Hematopoietic multipotent progenitor cell treated with erythropoietin and hydrocortisone succinate and interleukin-3 and kit ligand, for 15 days (in vitro differentiated cells): ENCODE data around the gene MGLL.
"Not testable (repeated sequence)": the region's sequence is repeated elsewhere in the genome, so short reads cannot be mapped to it uniquely, and the experiment has no call there.

Source experiments
- DNase-seq: peaks from one replicate; pipeline ENCODE4 v3.0.0-alpha.2; 2015; ENCODE audit warnings: low spot score

MGLL gene

DNA sequence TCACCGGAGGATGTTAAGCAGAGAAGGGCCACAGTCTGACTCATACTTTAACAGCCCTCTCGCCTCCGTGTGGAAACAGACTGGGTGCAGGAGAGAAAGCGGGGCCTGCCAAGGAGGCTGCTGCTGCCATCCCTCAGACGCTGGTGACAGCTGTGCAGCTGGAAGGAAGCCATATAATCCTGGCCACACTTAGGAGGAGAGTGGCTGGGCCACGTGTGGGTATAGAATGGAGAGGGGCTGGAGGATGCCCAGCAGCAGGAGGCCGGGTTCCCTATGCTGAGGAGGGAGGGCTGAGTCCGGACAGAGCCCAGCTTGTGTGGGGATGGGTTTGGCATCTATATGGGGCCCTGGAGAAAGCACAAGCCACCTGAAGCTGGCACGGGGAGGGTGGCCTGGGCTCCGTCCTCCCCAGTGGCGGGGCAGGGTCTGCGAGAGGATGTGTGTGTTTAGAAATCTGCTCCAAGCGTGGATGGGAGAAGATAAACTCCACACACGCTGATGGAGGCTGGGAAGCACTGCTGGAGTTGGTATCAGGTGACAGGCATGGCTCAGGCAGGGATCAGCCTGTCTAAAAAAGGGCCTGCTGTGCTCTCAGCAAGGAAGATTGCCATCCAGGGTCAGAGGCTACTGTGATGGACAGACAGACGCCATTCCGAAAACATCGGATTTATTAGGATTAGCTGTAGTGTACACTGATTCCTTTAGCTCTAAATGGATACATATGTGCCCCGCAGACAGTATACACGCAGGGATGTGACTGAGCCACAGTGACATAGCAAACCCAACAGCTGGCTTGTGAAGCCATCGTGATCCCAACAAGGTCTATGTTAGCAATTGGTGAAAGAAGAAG lies 133.7 kb downstream of the MGLL start:
- DNase-seq: no peak

DNA sequence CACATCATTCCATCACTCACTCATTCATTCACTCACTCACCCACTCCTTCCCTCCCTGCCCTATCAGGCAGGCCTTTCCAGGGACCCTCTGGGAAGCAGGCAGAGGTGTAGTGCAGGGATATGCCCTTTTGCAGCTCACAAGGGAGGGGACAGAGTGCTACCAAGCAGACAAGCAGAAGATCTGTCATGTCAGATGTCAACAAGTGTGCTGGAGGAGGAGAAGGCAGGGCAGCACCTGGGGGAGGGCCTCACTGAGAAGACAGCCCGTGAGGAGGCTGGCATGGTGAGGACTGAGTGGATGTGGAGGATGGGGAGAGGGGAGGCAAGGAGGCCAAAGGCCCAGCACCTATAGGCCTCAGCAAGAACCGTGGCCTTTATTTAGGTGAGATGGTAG lies 134.3 kb downstream of the MGLL start:
- no peak for DNase-seq

DNA sequence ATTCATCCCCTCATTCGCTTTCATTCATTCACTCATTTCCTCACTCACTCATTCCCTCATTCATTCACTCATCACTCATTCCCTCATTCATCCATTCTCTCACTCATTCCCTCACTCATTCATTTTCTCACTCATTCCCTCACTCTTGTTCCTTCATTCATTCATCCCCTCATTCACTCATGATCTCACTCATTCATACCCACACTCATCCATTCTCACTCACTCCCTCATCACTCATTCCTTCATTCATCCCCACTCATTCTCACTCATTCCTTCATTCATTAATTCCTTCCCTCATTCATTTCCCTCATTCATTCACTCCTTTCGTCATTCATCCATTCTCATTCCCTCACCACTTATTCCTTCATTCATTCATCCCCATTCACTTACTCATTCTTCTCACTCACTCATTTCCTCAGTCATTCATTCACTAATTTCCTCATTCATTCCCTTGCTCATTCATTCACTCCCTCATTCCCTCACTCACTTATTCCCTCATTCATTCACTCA lies 135.0 kb downstream of the MGLL start:
- DNase-seq: no peak

DNA sequence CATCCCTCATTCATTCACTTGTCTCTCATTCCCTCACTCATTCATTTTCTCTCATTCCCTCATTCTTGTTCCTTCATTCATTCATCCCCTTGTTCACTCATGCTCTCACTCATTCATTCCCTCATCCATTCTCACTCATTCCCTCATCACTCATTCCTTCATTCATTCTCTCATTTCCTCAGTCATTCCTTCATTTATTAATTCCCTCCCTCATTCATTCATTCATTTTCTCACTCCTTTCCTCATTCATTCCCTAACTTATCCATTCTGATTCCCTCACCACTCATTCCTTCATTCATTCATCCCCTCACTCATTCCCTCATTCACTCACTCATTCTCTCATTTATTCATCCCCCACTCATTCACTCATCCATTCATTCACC lies 135.8 kb downstream of the MGLL start:
- no peak for DNase-seq

DNA sequence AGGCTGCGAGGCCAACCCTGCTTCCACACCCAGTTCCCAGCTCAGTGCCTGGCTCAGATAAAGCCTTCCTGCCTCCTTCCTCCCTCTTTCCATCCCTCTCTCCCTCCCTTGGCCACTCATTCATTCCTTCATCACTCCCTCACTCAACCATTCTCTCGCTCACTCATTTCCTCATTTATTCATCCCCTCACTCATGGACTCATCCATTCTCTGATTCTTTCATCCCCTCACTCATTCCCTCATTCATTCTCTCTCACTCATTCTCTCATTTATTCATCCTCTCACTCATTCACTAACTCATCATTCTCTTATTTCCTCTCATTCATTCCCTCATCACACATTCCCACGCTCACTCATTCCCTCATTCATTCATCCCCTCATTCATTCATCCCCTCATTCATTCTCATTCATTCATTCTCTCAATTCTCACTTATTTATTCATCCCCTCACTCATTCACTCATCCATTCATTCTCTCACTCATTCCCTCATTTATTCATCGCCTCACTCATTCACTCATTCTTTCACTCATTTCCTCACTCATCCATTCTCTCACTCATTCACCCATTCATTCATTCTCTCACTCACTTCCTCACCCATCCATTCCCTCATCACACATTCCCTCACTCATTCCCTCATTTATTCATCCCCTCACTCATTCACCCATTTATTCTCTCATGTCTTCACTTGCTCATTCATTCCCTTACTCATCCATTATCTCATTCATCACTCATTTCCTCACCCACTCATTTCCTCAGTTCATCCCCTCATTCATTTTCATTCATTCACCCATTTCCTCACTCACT lies 136.4 kb downstream of the MGLL start:
- DNase-seq: no peak

DNA sequence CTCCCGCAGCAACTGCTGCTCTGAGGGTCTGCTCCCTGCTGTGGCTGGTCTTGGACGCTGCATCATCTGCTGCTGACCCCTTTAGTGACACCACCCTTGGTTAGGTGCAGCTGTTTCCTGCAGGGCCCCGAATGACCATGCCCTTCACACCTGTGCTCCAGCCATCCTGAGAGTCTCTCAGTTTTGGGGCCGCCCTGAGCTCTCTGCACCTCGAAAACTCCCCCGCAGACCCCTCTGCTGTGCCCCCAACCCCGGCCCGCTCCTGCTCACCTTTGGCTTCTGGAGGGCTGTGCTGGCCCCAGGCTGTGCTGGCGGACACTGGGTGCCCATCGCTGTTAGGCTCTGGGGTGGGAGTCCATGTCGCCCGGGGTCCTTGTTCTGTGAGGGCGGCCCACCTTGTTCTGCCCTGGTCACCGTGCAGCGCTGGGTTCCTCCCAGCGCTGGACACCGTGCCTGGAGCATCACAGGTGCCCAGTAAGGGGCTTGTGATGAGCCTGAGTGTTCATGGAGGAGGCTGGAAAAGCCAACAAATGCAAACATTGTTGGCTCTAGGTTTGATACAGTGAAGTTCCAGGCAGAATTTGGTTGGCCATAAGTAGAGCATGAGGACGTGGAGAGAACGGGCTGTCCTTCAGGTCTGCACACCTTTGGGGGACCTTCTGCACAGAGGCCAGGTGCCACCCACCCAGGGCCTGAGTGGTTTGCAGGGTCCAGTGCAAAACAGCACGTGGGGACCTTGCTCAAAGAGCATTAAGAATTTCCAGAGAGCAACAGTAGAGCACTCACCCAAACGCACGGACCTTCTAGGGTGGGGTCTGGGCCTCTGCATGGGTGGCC lies 137.2 kb downstream of the MGLL start:
- DNase-seq: no peak

DNA sequence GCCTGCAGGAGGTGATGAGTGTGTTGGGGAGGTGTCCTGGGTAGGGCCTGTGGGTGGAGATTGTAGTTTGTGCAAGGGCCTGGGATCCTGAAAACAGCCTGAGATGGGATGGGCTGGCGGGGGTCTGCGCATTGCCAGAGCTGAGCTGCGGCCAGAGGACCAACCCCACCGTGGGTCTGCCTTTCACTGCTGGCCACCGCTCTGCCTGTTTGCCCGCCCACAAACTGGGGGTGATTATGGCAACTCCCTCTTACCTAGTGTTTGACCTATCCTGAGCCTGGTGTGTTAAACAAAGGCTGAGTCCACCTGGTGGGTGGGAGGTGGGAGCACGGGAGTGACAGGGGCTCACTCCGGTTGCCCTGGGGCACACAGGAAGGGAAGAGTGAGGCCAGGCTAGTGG lies 139.8 kb downstream of the MGLL start:
- no peak for DNase-seq

DNA sequence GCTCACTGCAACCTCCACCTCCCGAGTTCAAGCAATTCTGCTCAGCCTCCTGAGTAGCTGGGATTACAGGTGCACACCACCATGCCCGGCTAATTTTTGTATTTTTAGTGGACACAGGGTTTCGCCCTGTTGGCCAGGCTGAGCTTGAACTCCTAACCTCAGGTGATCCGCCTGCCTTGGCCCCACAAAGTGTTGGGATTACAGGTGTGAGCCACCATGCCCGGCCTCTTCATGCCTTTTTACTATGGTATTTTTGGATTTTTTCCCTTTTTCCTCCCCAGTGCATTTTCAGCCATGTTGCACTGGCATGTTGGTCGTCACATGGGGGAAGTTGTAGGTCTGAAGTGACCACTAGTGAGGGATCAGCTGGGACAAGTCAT lies 140.2 kb downstream of the MGLL start:
- not testable (repeated sequence) for DNase-seq

DNA sequence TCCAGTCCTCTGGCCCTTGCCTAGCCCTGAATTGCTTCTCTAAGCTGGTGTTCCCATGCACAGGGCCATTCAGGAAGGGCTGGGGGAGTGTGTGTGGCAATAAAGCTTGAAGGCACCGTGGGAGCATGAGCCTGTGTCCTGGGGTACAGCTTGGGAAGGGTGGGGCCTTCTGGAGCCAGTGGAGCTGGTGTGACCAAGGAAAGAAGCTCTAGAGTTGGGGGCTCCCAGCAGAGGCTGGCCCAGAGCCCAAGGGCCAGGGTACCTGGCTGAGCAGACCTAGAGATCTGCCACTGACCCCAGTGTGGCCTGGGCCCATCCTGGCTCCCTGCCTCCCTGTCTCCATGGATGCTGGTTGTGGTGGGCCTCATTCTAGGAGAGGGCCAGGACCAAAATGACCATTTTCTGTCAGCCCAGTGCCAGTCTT lies 141.5 kb downstream of the MGLL start:
- no peak for DNase-seq

DNA sequence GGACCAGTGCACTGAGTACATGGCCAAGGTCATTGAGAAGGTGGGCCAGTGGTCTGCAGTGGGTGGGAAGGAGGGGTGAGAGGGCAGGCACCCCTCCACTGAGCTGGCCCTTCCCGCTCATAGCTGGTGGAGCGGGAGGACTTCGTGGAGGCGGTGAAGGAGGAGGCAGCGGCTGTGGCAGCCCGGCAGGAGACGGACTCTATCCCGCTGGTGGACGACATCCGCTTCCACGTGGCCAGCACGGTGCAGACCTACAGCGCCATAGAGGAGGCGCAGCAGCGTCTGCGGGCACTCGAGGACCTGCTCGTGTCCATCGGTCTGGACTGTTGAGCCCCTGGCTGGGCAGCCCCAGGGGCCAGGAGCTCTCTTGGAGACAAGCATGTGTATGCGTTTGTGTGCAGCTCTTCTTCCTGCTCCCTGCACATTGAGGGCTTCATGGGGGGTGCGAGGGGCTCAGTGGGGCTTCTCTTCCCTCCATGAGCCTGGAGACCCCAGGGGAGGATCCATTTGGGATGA lies 142.1 kb downstream of the MGLL start:
- no peak for DNase-seq

DNA sequence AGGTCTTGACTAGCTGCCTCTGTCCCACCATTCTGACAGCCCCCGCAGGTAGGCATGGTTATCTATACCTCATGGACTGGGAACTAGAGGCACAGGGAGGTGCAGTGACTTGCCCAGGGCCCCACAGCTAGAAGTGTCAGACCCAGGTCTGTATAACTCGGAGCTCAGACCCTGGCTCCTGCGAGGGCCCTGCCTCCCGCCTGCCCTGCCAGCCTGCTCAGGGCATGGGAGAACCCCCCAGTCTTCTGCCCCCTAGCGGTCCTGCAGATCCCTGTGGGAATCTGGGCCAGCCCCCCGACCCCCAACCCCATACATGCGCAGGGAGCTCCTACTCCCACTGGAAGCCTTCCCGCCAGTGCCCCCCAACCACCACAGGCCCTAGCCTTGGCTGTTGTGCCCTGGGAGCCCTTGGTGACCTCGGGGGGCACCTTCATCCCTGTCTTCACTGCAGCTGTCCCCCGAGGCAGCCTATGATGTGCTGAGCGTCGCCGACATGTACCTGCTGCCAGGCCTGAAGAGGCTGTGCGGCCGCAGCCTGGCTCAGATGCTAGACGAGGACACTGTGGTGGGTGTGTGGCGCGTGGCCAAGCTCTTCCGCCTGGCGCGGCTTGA lies 142.7 kb downstream of the MGLL start:
- no peak for DNase-seq

DNA sequence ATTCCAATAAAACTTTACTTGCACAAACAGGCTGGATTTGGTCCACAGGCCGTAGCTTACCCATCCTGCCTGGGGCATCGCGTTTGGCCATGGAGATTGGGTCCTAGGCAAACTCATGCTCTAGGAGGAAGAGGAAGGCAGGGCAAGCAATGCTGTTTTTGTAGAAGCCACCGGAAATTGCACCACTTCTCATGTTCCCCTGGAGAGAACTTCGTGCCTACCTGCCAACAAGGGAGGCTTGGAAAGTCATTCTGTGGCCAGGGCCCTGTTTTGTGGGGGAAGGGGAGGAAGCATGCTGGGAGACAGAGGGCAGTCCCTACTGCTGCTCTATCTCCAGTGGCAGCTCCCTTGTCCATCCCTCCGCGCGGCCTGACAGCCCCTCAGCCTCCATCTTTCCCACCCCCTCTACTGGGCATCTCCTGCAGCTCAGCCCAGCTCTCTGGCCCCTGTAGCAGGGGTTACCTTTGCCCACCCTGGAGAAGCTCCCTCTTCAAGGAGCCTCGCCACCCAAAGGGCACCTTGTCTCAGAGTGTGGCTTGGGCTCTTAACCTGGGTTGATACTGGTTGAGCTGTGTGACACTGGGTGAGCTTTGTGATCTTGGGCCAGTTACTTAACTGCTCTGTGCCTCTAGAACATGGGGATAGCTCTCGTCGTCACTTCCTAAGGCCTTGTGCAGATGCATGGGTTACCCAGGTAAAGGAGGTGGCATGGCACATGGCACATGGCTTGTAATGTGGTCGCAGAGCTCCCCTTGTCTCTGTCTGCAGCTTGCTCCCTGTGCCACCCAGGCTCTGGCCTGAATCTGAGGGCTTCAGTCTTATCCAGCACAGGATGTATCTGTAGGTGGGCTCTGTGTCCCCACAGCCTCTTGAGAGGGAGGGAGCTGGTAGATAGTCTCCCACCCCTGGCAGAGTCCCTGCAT lies 143.4 kb downstream of the MGLL start:
- DNase-seq: no peak

DNA sequence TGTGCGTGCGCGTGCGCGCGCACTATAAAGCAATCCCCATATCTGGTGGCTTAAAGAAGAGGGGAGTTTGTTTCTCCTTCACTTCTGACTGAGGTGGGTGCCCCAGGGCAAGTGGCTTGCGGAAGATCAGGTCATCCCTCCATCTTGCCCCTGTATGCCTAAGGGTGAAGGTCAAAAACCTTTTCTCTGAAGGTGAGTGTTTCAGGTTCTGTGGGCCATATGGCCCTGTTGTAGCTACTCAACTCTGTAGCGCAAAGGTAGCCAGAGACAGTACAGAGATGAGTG lies 144.1 kb downstream of the MGLL start:
- DNase-seq: no peak

DNA sequence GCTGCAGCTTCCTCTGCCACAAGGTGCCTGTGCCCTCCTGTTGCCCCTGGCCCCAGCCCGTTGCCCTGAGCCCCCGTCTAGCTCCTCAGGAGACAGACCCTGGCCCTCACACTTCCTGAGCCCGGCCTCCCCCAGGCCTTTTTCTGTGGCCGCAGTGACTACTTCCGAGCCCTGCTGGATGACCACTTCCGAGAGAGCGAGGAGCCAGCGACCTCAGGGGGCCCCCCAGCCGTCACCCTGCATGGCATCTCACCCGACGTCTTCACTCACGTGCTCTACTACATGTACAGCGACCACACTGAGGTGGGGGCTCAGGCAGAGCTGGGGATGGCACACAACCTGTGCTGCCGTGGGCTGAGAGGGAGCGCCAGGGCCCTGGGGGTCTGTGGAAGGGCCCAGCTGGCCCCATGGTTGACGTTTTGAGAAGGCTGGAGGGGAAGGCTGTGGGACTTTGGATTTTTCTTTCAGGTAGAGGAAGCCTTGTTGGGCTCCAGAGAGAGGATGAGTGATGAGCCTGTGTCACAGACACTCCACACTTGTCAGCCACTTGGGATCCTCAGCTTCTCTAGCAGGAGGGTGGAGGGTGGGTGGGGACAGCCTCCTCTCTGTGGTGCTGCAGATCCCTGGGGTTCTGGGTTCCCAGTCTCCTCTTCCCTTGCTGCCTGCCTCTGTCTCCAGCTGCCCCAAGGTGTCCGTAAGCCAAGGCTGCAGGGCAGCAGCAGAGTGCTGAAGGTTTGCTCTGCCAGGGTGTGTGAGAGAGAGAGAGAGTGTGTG lies 144.6 kb downstream of the MGLL start:
- DNase-seq: no peak

DNA sequence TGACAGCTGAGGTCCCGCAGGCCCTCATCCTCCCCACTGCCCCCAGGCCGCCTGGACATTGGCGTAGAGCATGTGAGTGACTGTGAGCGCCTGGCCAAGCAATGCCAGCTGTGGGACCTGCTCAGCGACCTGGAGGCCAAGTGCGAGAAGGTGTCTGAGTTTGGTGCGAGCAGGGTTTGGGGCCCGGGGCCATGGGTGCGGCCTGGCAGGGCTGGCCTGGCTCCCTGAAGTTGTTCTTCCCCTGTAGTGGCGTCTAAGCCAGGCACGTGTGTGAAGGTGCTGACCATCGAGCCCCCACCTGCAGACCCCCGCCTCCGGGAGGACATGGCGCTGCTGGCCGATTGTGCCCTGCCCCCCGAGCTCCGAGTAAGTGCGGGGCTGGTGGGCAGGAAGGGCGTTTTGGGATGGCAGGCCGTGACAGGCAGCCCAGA lies 145.4 kb downstream of the MGLL start:
- no peak for DNase-seq

DNA sequence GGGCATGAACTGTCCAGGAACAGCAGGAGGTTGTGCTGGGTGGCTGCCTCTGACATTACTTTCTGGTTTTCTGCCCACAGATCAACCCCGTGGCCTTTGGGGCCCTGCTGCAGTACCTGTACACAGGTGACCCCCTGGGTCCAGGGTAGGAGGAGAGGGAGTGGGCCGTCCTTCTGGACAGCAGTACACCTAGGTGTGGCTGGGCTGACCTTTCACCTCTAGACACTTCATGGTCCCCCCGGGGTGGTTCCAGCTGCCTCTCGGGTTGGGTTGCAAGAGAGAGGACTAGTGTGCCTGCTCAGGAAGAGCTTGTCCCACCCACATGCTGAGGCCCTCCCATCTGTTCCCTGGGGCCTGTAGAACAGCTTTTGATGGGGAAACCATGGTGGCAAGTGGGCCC lies 145.9 kb downstream of the MGLL start:
- no peak for DNase-seq

DNA sequence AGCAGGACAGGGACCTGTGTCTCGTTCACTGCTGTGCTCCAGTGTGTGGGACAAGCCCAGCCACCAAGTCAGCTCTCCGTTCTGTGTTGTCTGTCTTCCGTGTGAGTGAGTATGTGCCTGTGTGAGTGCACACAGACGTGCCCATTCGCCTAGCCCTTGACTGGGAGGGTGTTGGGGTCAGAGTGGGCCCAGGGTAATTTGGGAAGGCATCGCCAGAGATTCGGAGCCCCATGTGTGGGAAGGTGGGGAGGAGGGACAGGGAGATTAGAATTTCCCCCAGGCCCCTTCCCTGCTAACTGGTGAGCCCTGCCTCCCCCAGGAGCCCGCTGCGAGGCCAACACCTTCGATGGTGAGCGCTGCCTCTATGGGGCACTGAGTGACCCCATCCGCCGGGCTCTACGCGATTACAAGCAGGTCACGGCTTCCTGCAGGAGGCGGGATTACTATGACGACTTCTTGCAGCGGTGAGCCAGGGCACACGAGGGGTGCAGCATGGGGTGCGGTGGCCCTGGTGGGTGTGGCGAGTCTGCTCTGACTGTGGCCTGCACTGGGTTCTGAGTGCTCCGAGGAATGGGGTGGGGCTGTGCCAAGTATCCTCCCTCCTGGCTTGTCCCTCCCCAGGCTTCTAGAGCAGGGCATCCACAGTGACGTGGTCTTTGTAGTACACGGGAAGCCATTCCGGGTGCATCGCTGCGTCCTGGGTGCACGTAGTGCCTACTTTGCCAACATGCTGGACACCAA lies 146.5 kb downstream of the MGLL start:
- DNase-seq: no peak

DNA sequence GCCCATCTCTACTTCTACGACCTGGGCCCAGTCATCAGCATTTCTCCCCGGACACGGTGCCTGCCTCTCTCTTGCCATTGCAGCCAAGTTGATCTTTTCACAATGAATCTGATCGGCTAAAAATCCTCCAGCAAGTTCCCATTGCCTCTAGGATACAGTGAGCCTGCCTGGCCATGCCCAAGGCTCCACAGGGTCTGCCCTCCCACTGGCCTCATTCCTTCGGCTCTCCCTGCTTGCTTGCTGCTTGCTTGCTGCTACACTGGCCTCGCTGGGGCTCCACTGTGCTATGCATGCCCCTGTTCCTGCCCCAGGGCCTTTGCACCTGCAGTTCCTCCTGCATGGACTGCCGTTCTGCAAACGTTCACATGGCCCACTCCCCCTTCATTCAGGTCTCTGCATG lies 147.5 kb downstream of the MGLL start:
- no peak for DNase-seq

DNA sequence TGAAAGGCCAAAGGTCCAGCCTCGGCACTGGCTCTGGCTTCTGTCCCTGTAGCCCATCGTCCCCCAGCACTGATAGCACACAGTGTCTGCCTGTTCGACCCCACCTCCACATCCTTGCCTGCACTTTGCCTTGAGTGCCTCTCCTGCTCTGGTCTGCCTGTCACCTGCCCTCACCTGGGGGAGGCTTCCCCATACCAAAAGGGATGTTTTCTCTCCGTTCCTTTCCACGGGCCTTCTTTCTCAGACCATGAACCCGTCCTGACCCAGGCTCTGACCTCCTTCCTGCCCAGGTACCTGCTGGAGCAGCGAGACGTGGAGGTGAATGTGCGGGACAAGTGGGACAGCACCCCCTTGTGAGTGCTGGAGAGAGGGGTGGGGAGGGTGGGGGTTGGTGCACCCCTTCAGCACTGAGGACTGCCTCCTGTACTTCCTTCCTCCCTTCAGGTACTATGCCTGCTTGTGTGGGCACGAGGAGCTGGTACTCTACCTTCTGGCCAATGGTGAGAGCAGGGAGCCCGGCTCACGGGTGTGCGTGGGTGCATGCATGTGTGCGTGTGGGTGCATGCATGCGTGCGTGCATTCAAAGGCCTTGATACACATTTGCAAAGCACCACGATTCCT lies 148.1 kb downstream of the MGLL start:
- no peak for DNase-seq
